Kidney (tissue), 14 donors: Measurements from ENCODE around the gene FOLR1. TPM values are rescaled to one million over a fixed set of nuclear protein-coding genes. Genes with fewer than 3 reads are reported as not detected.

Source experiments
- DNase-seq, 5 donors: peaks; one replicate each; pipeline ENCODE4 v3.0.0-alpha.2; 2013 to 2020
- FAIRE-seq: peaks from 2 replicates; lab custom pipeline; 2012; peaks lifted over from hg19 to GRCh38; lab: Jason Lieb, UNC
- H3K27ac ChIP-seq, 2 donors: one replicate each; pipeline ENCODE4 v1.7.0; 2013; ENCODE audit warnings: low read depth in 2 of 2, low read length in 2 of 2, inconsistent platforms in 1 of 2
- H3K27me3 ChIP-seq: one replicate; pipeline ENCODE4 v1.7.1; 2013; ENCODE audit warnings: low read length, inconsistent platforms; ENCODE audit not compliant: control insufficient read depth, insufficient read depth
- H3K36me3 ChIP-seq, 3 donors: one replicate each; pipeline versions ENCODE4 v1.7.0 to v1.7.1; 2013; ENCODE audit warnings: low read length in 3 of 3, control low read depth in 1 of 3, inconsistent platforms in 1 of 3; ENCODE audit not compliant: insufficient read depth in 3 of 3, control insufficient read depth in 2 of 3
- H3K4me1 ChIP-seq, 3 donors: one replicate each; pipeline versions ENCODE4 v1.7.0 to v1.7.1; 2013; ENCODE audit warnings: low read length in 3 of 3, inconsistent platforms in 1 of 3, low read depth in 1 of 3; ENCODE audit not compliant: control insufficient read depth in 2 of 3, insufficient read depth in 2 of 3
- H3K4me3 ChIP-seq, 3 donors: one replicate each; pipeline versions ENCODE4 v1.7.0 to v1.8.1; 2013; ENCODE audit warnings: low read length in 3 of 3, control low read depth in 1 of 3, inconsistent platforms in 1 of 3
- H3K9ac ChIP-seq, 3 donors: one replicate each; pipeline versions ENCODE4 v1.7.0 to v1.7.1; 2013; ENCODE audit warnings: low read length in 3 of 3, control low read depth in 1 of 3, inconsistent platforms in 1 of 3
- H3K9me3 ChIP-seq, 3 donors: one replicate each; pipeline versions ENCODE4 v1.7.0 to v1.7.1; 2013; ENCODE audit warnings: low read length in 3 of 3, control low read depth in 1 of 3, inconsistent platforms in 1 of 3; ENCODE audit not compliant: control insufficient read depth in 2 of 3, insufficient read depth in 1 of 3
- intact Hi-C: fragments of 100-400 bp; cut with DNase I; formaldehyde crosslinking; loops from one replicate; pipeline ENCODE4 v1.11.1; 2022
- polyA plus RNA-seq: library from polyadenylated mRNA; stranded (reverse); fragments of 350-450 nt; fragmentation: Illumina TruSeq; extraction: RNeasy Lipid Tissue Mini Kit (QIAGEN cat#74804); gene quantifications from one replicate; pipeline ENCODE4 v1.2.3, GENCODE V29; 2014; ENCODE audit warnings: low read depth, low replicate concordance; ENCODE audit not compliant: insufficient read depth
- total RNA-seq: library from RNA; stranded (reverse); fragmentation: NEBNext Ultra II Directional; extraction: Animal tissue kit (Norgen Biotek cat#: 25700); gene quantifications from one replicate; pipeline ENCODE4 v1.2.1, GENCODE V29; 2021
- TF ChIP-seq, protein P1 (sequence below): IDR thresholded peaks from 3 replicates; pipeline ENCODE4 v1.5.1; 2012; ENCODE audit warnings: mild to moderate bottlenecking, moderate library complexity, borderline replicate concordance; ENCODE audit not compliant: insufficient read depth; ENCODE audit errors: extremely low read depth
- donor health status: control.
- donor health status: control.
- donor health status: control.
- donor health status: control.
- donor health status: control.
- donor health status: DM: yes; HTN: yes; CAD: no.
- donor health status: Normal renal cell carcinoma (clear cell type).

Gene FOLR1
- total and polyA plus RNA-seq, 2 donors from 2014 or later, result 41.2 to 297 TPM

DNA sequence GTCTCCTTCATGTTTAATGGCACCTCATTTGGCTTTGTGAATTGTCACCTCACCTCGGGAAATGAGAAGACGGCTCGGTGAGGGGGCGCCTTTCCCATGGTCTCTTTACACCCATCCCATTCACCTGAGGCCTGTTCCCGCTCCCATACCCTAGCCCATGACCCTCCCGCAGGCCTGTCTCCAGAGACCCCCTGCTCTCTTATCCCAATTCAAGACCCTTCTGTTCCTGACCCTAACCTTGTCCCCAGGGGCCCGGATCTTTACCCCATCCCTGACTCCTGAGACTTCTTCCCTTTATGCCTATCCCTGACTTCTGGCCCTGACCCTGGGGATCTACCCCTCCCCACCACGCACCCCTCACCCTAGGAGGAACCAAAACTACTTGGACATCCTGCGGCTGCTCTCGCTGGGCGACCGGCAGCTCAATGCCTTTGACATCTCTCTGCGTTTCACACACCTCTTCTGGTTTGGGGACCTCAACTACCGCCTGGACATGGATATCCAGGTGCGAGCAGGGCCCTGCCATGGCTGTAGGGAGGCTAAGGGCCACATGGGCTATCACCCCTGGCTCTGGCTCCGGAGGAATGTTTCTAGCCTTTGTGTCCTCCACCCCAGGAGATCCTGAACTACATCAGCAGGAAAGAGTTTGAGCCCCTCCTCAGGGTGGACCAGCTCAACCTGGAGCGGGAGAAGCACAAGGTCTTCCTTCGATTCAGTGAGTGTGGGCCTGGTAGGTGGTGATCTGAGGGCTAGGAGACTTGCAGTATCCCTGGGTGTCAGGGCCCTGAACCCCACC lies 40.5 kb downstream of the FOLR1 start:
- DNase-seq, result peak in 1 of 5 donors; percentile 6

DNA sequence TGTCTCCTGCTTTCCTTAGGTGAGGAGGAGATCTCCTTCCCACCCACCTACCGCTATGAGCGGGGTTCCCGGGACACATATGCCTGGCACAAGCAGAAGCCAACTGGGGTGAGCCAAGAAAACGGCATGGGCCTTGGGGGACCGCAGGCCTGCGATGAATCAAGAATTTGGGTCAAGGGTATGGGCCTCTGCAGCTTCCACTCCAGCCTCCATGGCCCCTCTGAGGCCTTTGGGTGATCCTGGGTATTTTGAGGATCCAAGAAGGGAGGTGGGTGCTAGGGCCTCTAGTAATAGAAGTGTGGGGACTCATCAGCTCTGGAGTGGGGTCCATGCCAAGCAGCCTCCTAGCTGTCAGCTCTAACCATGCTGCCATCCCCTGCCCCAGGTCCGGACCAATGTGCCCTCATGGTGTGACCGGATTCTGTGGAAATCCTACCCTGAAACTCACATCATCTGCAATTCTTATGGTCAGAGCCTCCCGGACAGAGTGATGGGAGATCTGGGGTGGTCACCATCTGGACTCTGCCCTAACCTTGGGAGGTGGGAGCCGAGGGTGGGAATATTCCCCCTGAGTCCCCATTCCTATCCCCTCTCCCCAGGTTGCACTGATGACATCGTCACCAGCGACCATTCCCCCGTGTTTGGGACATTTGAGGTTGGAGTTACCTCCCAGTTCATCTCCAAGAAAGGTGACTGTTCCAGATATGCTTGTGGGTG lies 41.3 kb downstream of the FOLR1 start:
- no peak overlapping the region for H3K9ac ChIP-seq
- TF ChIP-seq, protein P1, sequence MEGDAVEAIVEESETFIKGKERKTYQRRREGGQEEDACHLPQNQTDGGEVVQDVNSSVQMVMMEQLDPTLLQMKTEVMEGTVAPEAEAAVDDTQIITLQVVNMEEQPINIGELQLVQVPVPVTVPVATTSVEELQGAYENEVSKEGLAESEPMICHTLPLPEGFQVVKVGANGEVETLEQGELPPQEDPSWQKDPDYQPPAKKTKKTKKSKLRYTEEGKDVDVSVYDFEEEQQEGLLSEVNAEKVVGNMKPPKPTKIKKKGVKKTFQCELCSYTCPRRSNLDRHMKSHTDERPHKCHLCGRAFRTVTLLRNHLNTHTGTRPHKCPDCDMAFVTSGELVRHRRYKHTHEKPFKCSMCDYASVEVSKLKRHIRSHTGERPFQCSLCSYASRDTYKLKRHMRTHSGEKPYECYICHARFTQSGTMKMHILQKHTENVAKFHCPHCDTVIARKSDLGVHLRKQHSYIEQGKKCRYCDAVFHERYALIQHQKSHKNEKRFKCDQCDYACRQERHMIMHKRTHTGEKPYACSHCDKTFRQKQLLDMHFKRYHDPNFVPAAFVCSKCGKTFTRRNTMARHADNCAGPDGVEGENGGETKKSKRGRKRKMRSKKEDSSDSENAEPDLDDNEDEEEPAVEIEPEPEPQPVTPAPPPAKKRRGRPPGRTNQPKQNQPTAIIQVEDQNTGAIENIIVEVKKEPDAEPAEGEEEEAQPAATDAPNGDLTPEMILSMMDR, result no peak
- no peak overlapping the region for H3K27ac ChIP-seq
- DNase-seq (no peak), FAIRE-seq (no peak)
- H3K27me3 ChIP-seq, result no peaks in the 10 kb centered on the region
- intact Hi-C loops, result no loop called here
- H3K4me1 ChIP-seq, result peaks cover 0 to 4% (median 4%) of the 10 kb centered on the region in 3 donors
- H3K4me3 ChIP-seq, result no peak overlapping the region
- H3K9me3 ChIP-seq, result no peaks in the 10 kb centered on the region
- H3K36me3 ChIP-seq, result peaks cover 9 to 78% (median 54%) of the 10 kb centered on the region in 3 donors

More for the DNA sequence above, 40.5 kb downstream of the FOLR1 start:
- peaks cover 0 to 3% (median 0%) of the 10 kb centered on the region in 3 donors for H3K4me1 ChIP-seq
- no peak overlapping the region for H3K9ac ChIP-seq
- no peaks in the 10 kb centered on the region for H3K9me3 ChIP-seq
- TF ChIP-seq, protein P1, result no peak
- FAIRE-seq, result no peak
- H3K27me3 ChIP-seq, result no peaks in the 10 kb centered on the region
- H3K36me3 ChIP-seq, result peaks cover 9 to 74% (median 54%) of the 10 kb centered on the region in 3 donors
- intact Hi-C loops, result no loop called here
- H3K27ac ChIP-seq, result no peak overlapping the region
- H3K4me3 ChIP-seq, result no peak overlapping the region

DNA sequence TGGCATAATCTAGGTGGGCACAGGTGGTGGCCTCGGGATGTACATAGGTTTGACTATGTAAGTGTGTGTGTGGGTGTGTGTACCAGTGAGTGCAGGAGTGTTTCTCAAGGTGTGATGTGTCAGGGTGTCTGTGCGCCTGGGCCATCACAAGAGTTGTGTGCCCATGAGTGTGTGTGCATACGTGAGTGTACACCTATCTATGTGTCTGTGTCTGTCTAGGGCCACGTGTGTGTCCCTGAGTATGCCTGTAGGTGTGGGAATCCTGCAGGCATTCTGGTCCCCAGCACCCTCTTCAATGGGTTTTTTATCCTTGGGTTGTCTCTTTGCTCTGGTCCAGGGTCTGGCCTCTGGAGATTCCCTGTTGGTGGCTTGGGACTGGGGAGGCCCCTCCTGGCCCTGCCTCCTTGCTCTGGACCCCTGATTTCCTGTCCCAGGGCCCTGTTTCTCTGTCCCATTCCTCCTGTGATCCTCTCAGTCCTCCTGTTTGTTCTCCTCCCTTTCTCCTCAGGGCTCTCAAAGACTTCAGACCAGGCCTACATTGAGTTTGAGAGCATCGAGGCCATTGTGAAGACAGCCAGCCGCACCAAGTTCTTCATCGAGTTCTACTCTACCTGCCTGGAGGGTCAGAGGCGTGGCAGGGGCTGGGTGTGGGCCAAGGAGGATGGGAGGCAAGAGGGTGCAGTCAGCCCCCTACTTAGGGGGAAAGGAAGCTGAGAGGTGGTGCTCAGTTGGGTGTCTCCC lies 42.0 kb downstream of the FOLR1 start:
- no peak overlapping the region for H3K9ac ChIP-seq
- H3K36me3 ChIP-seq, result peaks cover 9 to 72% (median 49%) of the 10 kb centered on the region in 3 donors
- peak in 1 of 5 donors; percentile 6 for DNase-seq
- TF ChIP-seq, protein P1, result no peak
- peaks cover 0 to 6% (median 4%) of the 10 kb centered on the region in 3 donors for H3K4me1 ChIP-seq
- no peak overlapping the region for H3K4me3 ChIP-seq
- no peak overlapping the region for H3K27ac ChIP-seq
- no peaks in the 10 kb centered on the region for H3K9me3 ChIP-seq
- intact Hi-C loops, result no loop called here
- H3K27me3 ChIP-seq, result no peaks in the 10 kb centered on the region
- FAIRE-seq, result no peak
